ENCODE data around the gene SSBP2.

The SSBP2 gene

GRCh38 chr5:81767097-81767496, 16.2 kb upstream of the SSBP2 start:
- no peak for DNase-seq (ENCODE audit: low read depth in 1 of 2, low spot score in 1 of 2)

GRCh38 chr5:81766611-81767010, 15.7 kb upstream of the SSBP2 start:
- no peak for DNase-seq (ENCODE audit: low read depth in 1 of 2, low spot score in 1 of 2)

- no peak for DNase-seq (ENCODE audit: low read depth in 1 of 2, low spot score in 1 of 2)
These were observed 12.5 kb upstream of the SSBP2 start for GRCh38 chr5:81763294-81763928.

- DNase-seq (ENCODE audit: low read depth in 1 of 2, low spot score in 1 of 2), result no peak
These were observed 12.0 kb upstream of the SSBP2 start for GRCh38 chr5:81762853-81763252.

- no peak for DNase-seq (ENCODE audit: low read depth in 1 of 2, low spot score in 1 of 2)
These were observed 11.5 kb upstream of the SSBP2 start for GRCh38 chr5:81762401-81762800.

GRCh38 chr5:81761970-81762369, 11.1 kb upstream of the SSBP2 start:
- no peak for DNase-seq (ENCODE audit: low read depth in 1 of 2, low spot score in 1 of 2)

- DNase-seq (ENCODE audit: low read depth in 1 of 2, low spot score in 1 of 2), result no peak
These were observed 10.4 kb upstream of the SSBP2 start for GRCh38 chr5:81761270-81761669.

- no peak for DNase-seq (ENCODE audit: low read depth in 1 of 2, low spot score in 1 of 2)
These were observed 9.6 kb upstream of the SSBP2 start for GRCh38 chr5:81760521-81760920.

GRCh38 chr5:81759632-81760005, 8.7 kb upstream of the SSBP2 start:
- DNase-seq (ENCODE audit: low read depth in 1 of 2, low spot score in 1 of 2), result no peak

GRCh38 chr5:81757404-81757803, 6.5 kb upstream of the SSBP2 start:
- DNase-seq (ENCODE audit: low read depth in 1 of 2, low spot score in 1 of 2), result no peak

GRCh38 chr5:81756016-81756415, 5.1 kb upstream of the SSBP2 start:
- no peak for DNase-seq (ENCODE audit: low read depth in 1 of 2, low spot score in 1 of 2)

GRCh38 chr5:81755320-81755719, 4.4 kb upstream of the SSBP2 start:
- DNase-seq (ENCODE audit: low read depth in 1 of 2, low spot score in 1 of 2), result no peak

- no peak for DNase-seq (ENCODE audit: low read depth in 1 of 2, low spot score in 1 of 2)
These were observed 3.7 kb upstream of the SSBP2 start for GRCh38 chr5:81754621-81755020.

GRCh38 chr5:81753429-81753828, 2.5 kb upstream of the SSBP2 start:
- DNase-seq (ENCODE audit: low read depth in 1 of 2, low spot score in 1 of 2), result no peak

- DNase-seq (ENCODE audit: low read depth in 1 of 2, low spot score in 1 of 2), result no peak
These were observed 1.7 kb upstream of the SSBP2 start for GRCh38 chr5:81752644-81752963.

- DNase-seq (ENCODE audit: low read depth in 1 of 2, low spot score in 1 of 2), result no peak
These were observed 1.1 kb upstream of the SSBP2 start for GRCh38 chr5:81751836-81752643.

- DNase-seq (ENCODE audit: low read depth in 1 of 2, low spot score in 1 of 2), result peak in 1 of 2 donors; percentile 15
These were observed 439 bp downstream of the SSBP2 start for GRCh38 chr5:81750308-81751008.

- peak; percentile 26 to 38 for DNase-seq (ENCODE audit: low read depth in 1 of 2, low spot score in 1 of 2)
These were observed 1.2 kb downstream of the SSBP2 start for GRCh38 chr5:81749561-81750307.

GRCh38 chr5:81749192-81749560, 1.7 kb downstream of the SSBP2 start:
- no peak for DNase-seq (ENCODE audit: low read depth in 1 of 2, low spot score in 1 of 2)

GRCh38 chr5:81748556-81748955, 2.3 kb downstream of the SSBP2 start:
- DNase-seq (ENCODE audit: low read depth in 1 of 2, low spot score in 1 of 2), result no peak

- DNase-seq (ENCODE audit: low read depth in 1 of 2, low spot score in 1 of 2), result no peak
These were observed 3.9 kb downstream of the SSBP2 start for GRCh38 chr5:81747030-81747429.

GRCh38 chr5:81740758-81741157, 10.1 kb downstream of the SSBP2 start:
- no peak for DNase-seq (ENCODE audit: low read depth in 1 of 2, low spot score in 1 of 2)

Data from activated T-helper 1 cell treated with anti-CD3 and anti-CD28 coated beads, Interleukin-2, amount 50 U/mL, for 16 hours (primary cell).